Caco-2 (cell line): ENCODE results near the gene CORO2B. TPM values are rescaled to one million over a fixed set of nuclear protein-coding genes. Genes with fewer than 3 reads are reported as not detected.

ENCODE experiments used
- BruUV-seq: library from RNA; stranded (reverse); fragments of 400-500 nt; replicated peaks from 2 replicates; lab custom pipeline; 2021; lab: Mats Ljungman, UMichigan
- CTCF ChIA-PET: fragments of 300-600 bp; sonication (Branson Sonifier 250); formaldehyde crosslinking; loops from one replicate; lab custom pipeline; 2022; ENCODE audit warnings: antibody characterized with exemption; lab: Charles Lee
- POLR2A ChIA-PET: fragments of 300-600 bp; sonication (Branson Sonifier 250); formaldehyde crosslinking; loops from one replicate; lab custom pipeline; 2022; ENCODE audit warnings: antibody characterized with exemption; lab: Charles Lee
- DNase-seq, 2 experiments: peaks; one replicate each; pipeline versions ENCODE4 v3.0.0 to v3.0.0-alpha.2; 2020 to 2022
- H3K27me3 ChIP-seq: replicated peaks from 2 replicates; pipeline ENCODE4 v1.6.0; 2011; ENCODE audit warnings: low read length; ENCODE audit not compliant: control insufficient read depth, insufficient read depth
- H3K36me3 ChIP-seq: 2 replicates; pipeline ENCODE4 v1.5.1; 2011; ENCODE audit warnings: low read length; ENCODE audit not compliant: control insufficient read depth, insufficient read depth
- H3K4me1 ChIP-seq: fragments of 250-450 bp; sonication (Bioruptor Pico); 2 replicates; pipeline ENCODE4 v1.5.1; 2020; ENCODE audit warnings: mild to moderate bottlenecking
- H3K4me3 ChIP-seq: 2 replicates; pipeline ENCODE4 v1.5.1; 2011; ENCODE audit warnings: low read depth, mild to moderate bottlenecking, control low read depth, low read length
- H3K9me3 ChIP-seq: fragments of 250-450 bp; sonication (Bioruptor Pico); 2 replicates; pipeline ENCODE4 v1.5.1; 2020; ENCODE audit warnings: mild to moderate bottlenecking, moderate library complexity
- H3K27ac Mint-ChIP-seq: one replicate; pipeline ENCODE4 v1.8.0; 2022; ENCODE audit warnings: mixed read lengths; ENCODE audit not compliant: unreplicated experiment
- H3K27me3 Mint-ChIP-seq: one replicate; pipeline ENCODE4 v1.8.0; 2022; ENCODE audit warnings: mixed read lengths; ENCODE audit not compliant: insufficient read depth, unreplicated experiment
- H3K36me3 Mint-ChIP-seq: one replicate; pipeline ENCODE4 v1.8.0; 2022; ENCODE audit warnings: mild to moderate bottlenecking, mixed read lengths; ENCODE audit not compliant: insufficient read depth, unreplicated experiment
- H3K4me1 Mint-ChIP-seq: one replicate; pipeline ENCODE4 v1.8.0; 2022; ENCODE audit warnings: low read depth, mixed read lengths; ENCODE audit not compliant: unreplicated experiment
- H3K4me3 Mint-ChIP-seq: one replicate; pipeline ENCODE4 v1.8.0; 2022; ENCODE audit warnings: mild to moderate bottlenecking, moderate library complexity, mixed read lengths; ENCODE audit not compliant: unreplicated experiment
- H3K9me3 Mint-ChIP-seq: one replicate; pipeline ENCODE4 v1.8.0; 2022; ENCODE audit warnings: mixed read lengths; ENCODE audit not compliant: unreplicated experiment
- intact Hi-C: fragments of 100-400 bp; cut with micrococcal nuclease; formaldehyde crosslinking; loops from one replicate; pipeline ENCODE4 v1.10.0; 2022; ENCODE audit not compliant: unreplicated experiment
- total RNA-seq: library from RNA; stranded (reverse); gene quantifications from 2 replicates; pipeline ENCODE4 v1.2.3, GENCODE V29; 2022
- TF ChIP-seq, protein P1 (sequence below), 2 experiments: fragments of 200-600 bp in 1 of 2; IDR thresholded peaks; 1 replicate in 1 of 2; 2 replicates in 1 of 2; pipeline versions ENCODE4 v1.5.1 to v1.8.0; 2011 to 2022; ENCODE audit warnings: antibody characterized with exemption in 1 of 2, control low read depth in 1 of 2, inconsistent platforms in 1 of 2, low read depth in 1 of 2, low read length in 1 of 2, mild to moderate bottlenecking in 1 of 2, moderate library complexity in 1 of 2; ENCODE audit not compliant: insufficient read depth in 1 of 2, severe bottlenecking in 1 of 2, unreplicated experiment in 1 of 2

CORO2B gene
- total RNA-seq, 1 experiment from 2014 or later, result 0.25 TPM

GRCh38 chr15:68557469-68558317 lies 21.1 kb upstream of the CORO2B start:
- TF ChIP-seq, protein P1, sequence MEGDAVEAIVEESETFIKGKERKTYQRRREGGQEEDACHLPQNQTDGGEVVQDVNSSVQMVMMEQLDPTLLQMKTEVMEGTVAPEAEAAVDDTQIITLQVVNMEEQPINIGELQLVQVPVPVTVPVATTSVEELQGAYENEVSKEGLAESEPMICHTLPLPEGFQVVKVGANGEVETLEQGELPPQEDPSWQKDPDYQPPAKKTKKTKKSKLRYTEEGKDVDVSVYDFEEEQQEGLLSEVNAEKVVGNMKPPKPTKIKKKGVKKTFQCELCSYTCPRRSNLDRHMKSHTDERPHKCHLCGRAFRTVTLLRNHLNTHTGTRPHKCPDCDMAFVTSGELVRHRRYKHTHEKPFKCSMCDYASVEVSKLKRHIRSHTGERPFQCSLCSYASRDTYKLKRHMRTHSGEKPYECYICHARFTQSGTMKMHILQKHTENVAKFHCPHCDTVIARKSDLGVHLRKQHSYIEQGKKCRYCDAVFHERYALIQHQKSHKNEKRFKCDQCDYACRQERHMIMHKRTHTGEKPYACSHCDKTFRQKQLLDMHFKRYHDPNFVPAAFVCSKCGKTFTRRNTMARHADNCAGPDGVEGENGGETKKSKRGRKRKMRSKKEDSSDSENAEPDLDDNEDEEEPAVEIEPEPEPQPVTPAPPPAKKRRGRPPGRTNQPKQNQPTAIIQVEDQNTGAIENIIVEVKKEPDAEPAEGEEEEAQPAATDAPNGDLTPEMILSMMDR (IDR thresholded peaks at IDR 0.05; ENCODE audit: insufficient read depth in 1 of 2, low read depth in 1 of 2, low read length in 1 of 2, severe bottlenecking in 1 of 2, unreplicated experiment in 1 of 2), result no peak
- H3K9me3 Mint-ChIP-seq, result no peaks in the 10 kb centered on the region
- Histone ChIP-seq H3K36me3 (no peaks in the 10 kb centered on the region), H3K4me3 (no peak overlapping the region), H3K27me3 (no peaks in the 10 kb centered on the region), H3K4me1 (no peaks in the 10 kb centered on the region), H3K9me3 (no peaks in the 10 kb centered on the region)
- intact Hi-C loops, result loop anchor here (2.0 kb wide), 1 partner anchor 367 kb away; no protein-coding TSS in a partner anchor
- no peak overlapping the region for H3K4me3 Mint-ChIP-seq
- DNase-seq, result no peak
- H3K27me3 Mint-ChIP-seq, result peaks cover 11% of the 10 kb centered on the region
- H3K4me1 Mint-ChIP-seq, result no peaks in the 10 kb centered on the region
- POLR2A ChIA-PET, result no interaction called here
- H3K27ac Mint-ChIP-seq, result no peak overlapping the region
- CTCF ChIA-PET, result interaction anchor here (5.2 kb wide), 1 partner anchor 117 kb away, joined by 34 read pairs; no protein-coding TSS in a partner anchor
- no TSS peak for BruUV-seq
- H3K36me3 Mint-ChIP-seq, result no peaks in the 10 kb centered on the region

DNA sequence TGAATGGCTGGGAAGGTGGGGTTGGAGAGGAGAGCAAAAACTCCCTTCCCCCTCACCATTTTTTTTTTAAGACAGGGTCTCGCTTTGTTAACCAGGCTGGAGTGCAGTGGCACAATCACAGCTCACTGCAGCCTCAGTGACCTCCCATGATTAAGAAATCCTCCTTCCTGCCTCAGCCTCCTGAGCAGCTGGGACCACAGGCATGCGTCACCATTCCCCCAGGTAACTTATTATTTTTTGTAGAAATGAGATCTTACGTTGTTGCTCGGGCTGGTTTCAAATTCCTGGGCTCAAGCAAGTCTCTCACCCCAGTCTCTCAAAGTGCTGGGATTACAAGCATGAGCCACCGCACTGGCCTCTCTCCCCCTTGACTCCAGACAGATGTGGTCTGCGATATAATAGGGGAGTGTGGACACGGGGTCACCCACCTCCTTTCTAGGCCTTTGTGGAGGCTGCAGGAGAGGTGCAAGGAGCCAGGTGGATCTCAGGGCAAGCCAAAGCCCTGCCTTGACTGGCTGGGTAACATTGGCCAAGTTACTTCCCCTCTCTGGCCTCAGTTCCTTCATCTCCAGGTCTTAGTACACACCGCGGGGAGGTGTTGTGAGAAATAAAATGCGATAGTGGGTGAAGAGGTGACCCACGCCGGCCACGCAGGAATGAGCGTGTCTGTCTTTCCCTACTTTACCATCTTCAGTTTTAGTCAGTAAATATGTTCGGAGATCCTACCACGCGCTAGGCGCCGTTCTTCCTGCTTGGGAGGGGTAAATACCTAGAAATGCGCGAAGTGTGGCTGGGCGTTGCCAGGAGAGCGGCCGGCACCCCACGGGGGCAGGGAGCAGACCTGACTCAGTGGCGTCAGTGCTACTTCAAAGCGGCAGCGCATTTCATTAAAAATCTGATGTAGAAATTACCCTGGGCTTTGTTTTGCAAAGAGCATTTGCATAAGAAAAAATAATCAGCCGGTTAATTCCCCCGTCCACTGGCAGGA lies 20.2 kb upstream of the CORO2B start:
- Mint-ChIP-seq H3K4me1 (no peaks in the 10 kb centered on the region), H3K27ac (no peak overlapping the region), H3K4me3 (peak overlapping the region; percentile 61), H3K27me3 (peaks cover 16% of the 10 kb centered on the region), H3K36me3 (no peaks in the 10 kb centered on the region), H3K9me3 (no peaks in the 10 kb centered on the region)
- intact Hi-C loops, result loop anchor here (2.0 kb wide), 1 partner anchor 366 kb away; no protein-coding TSS in a partner anchor
- POLR2A ChIA-PET, result no interaction called here
- BruUV-seq, result no TSS peak
- Histone ChIP-seq H3K4me1 (no peaks in the 10 kb centered on the region), H3K4me3 (no peak overlapping the region), H3K9me3 (no peaks in the 10 kb centered on the region), H3K36me3 (no peaks in the 10 kb centered on the region), H3K27me3 (no peaks in the 10 kb centered on the region)
- TF ChIP-seq, protein P1 (IDR thresholded peaks at IDR 0.05; ENCODE audit: insufficient read depth in 1 of 2, low read depth in 1 of 2, low read length in 1 of 2, severe bottlenecking in 1 of 2, unreplicated experiment in 1 of 2), result no peak
- CTCF ChIA-PET, result interaction anchor here (1.0 to 5.2 kb wide), 11 partner anchors 11 to 366 kb away, joined by 3 to 72 read pairs (median 6); no protein-coding TSS in a partner anchor
- DNase-seq, result no peak
